Lower leg skin (tissue), 3 donors: ENCODE data around the gene PEA15.

Source experiments
- CTCF ChIP-seq, 3 donors: fragments of 450-650 bp; IDR thresholded peaks; one replicate each; pipeline ENCODE4 v1.5.1; 2016; ENCODE audit warnings: antibody characterized with exemption in 3 of 3, mild to moderate bottlenecking in 3 of 3, moderate library complexity in 2 of 3
- POLR2A ChIP-seq, 2 donors: fragments of 450-650 bp; IDR thresholded peaks; one replicate each; pipeline ENCODE4 v1.6.1; 2016 to 2017; ENCODE audit warnings: antibody characterized with exemption in 2 of 2, mild to moderate bottlenecking in 1 of 2, moderate library complexity in 1 of 2

- TF ChIP-seq CTCF (IDR thresholded peaks at IDR 0.05) (no peak), POLR2A (IDR thresholded peaks at IDR 0.05) (no peak)
Measured at GRCh38 chr1:160243767-160244166, 38.6 kb downstream of the PEA15 start.
